ENCODE measurements around the gene NPAS2. TPM values are rescaled to one million over a fixed set of nuclear protein-coding genes. Genes with fewer than 3 reads are reported as not detected.

Gene NPAS2
- polyA plus RNA-seq, 1 donor (not counting 4 experiments of a cell fraction or from before 2014, with no cell fraction given): 17.7 TPM

DNA sequence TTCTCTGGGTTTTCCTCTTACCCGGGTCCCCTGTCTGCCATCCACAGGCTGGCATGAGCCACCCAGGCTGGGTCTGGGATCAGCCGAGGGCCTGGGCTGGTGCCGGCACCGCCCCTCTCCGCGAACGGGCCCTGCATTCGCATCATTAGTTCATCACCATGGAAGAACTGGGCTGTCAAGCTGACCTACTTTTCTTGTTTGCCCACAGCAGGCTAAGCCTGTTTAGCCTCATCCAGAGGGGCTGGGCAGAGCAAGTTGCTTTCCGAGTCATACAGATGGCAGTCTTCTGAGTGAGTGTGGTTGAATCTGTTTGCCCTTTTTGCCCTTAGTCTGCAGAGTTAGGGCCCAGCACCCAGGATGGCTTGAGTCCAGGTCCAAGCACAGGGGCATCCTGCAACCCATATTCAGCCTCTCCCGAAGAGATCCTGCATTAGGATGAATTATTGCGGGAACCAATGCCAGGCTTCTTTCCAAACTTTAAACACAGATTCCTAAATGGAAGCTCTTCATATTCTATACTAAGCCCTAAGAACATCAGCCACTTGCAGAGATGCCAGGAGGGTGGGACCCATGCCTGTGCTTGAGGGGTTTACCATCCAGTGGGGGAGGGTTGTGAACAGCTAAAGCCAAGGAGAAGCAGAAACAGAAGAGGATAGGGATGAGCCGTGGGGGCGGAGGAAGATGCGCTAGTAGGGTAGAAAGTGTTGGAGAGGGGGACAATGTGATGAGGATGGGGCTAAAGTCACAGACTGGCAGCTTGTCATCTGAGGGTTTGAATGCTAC is 68.0 kb downstream of the NPAS2 start:
- Histone ChIP-seq H3K36me3 (ENCODE audit: control insufficient read depth in 2 of 2, extremely low read depth in 1 of 2, insufficient read depth in 2 of 2, low read length in 2 of 2) (peaks cover 0 to 8% of the 10 kb centered on the region in 2 experiments), H3K27me3 (ENCODE audit: control insufficient read depth, extremely low read depth, insufficient read depth, low read length) (no peaks in the 10 kb centered on the region), H2AFZ (ENCODE audit: control insufficient read depth, low read length) (no peak overlapping the region), H3K4me3 (ENCODE audit: control insufficient read depth in 2 of 3, extremely low read depth in 1 of 3, insufficient read depth in 2 of 3, low read depth in 1 of 3, low read length in 3 of 3) (no peak overlapping the region), H3K9me3 (ENCODE audit: control insufficient read depth, low read depth, low read length) (no peaks in the 10 kb centered on the region), H3K27ac (ENCODE audit: control insufficient read depth, insufficient read depth, low read length) (no peak overlapping the region), H3K4me2 (ENCODE audit: control insufficient read depth, extremely low read depth, insufficient read depth, low read depth, low read length) (no peak overlapping the region), H3K9ac (ENCODE audit: control insufficient read depth, extremely low read depth, insufficient read depth, low read length) (no peak overlapping the region), H3K79me2 (ENCODE audit: control insufficient read depth, insufficient read depth, low read length) (no peaks in the 10 kb centered on the region), H3K9me1 (ENCODE audit: control insufficient read depth, extremely low read depth, insufficient read depth, low read length) (peaks cover 2% of the 10 kb centered on the region), H3K4me1 (ENCODE audit: control insufficient read depth, extremely low read depth, insufficient read depth, low read length) (peaks cover 25% of the 10 kb centered on the region), H4K20me1 (ENCODE audit: control insufficient read depth, extremely low read depth, insufficient read depth, low read length) (peaks cover 12% of the 10 kb centered on the region)
- DNase-seq (ENCODE audit: low read depth, low spot score) (no peak), FAIRE-seq (no peak)
- dilution Hi-C loops (cut with MboI; ENCODE audit: extremely low pct_ligation_motif_present, low sequenced_read_pairs): no loop called here
- TF ChIP-seq, protein P1, sequence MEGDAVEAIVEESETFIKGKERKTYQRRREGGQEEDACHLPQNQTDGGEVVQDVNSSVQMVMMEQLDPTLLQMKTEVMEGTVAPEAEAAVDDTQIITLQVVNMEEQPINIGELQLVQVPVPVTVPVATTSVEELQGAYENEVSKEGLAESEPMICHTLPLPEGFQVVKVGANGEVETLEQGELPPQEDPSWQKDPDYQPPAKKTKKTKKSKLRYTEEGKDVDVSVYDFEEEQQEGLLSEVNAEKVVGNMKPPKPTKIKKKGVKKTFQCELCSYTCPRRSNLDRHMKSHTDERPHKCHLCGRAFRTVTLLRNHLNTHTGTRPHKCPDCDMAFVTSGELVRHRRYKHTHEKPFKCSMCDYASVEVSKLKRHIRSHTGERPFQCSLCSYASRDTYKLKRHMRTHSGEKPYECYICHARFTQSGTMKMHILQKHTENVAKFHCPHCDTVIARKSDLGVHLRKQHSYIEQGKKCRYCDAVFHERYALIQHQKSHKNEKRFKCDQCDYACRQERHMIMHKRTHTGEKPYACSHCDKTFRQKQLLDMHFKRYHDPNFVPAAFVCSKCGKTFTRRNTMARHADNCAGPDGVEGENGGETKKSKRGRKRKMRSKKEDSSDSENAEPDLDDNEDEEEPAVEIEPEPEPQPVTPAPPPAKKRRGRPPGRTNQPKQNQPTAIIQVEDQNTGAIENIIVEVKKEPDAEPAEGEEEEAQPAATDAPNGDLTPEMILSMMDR (optimal IDR thresholded peaks at IDR 0.05 in 1 of 3, IDR thresholded peaks at IDR 0.05 in 1 of 3, conservative IDR thresholded peaks at IDR 0.05 in 1 of 3; ENCODE audit: extremely low read depth in 1 of 3, insufficient read depth in 2 of 3, low read length in 3 of 3): no peak
- TF ChIP-seq EZH2 (IDR thresholded peaks at IDR 0.05; ENCODE audit: low read length): no peak

DNA sequence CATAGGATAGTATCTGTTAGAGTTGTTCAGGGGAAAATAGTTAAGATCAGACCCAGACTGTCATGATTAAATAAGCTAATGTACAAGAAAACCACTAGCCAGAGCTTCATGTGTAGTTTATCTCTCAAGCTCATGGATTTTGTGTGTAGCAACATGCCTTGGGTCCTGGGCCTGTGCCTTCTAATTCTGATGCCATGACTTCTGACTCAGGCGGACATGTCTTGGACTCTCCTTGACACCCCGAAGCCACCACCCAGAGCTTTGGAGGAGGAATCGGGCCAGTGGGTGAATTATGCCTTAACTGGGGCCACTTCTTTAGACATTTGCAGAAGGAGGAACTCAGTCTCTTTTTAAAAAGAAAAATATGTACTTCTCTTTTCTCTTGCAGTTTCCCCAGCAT is 68.7 kb downstream of the NPAS2 start:
- no peaks in the 10 kb centered on the region for H3K27me3 ChIP-seq (ENCODE audit: control insufficient read depth, extremely low read depth, insufficient read depth, low read length)
- no peak overlapping the region for H3K27ac ChIP-seq (ENCODE audit: control insufficient read depth, insufficient read depth, low read length)
- no peak overlapping the region for H2AFZ ChIP-seq (ENCODE audit: control insufficient read depth, low read length)
- dilution Hi-C loops (cut with MboI; ENCODE audit: extremely low pct_ligation_motif_present, low sequenced_read_pairs): no loop called here
- TF ChIP-seq, protein P1 (optimal IDR thresholded peaks at IDR 0.05 in 1 of 3, IDR thresholded peaks at IDR 0.05 in 1 of 3, conservative IDR thresholded peaks at IDR 0.05 in 1 of 3; ENCODE audit: extremely low read depth in 1 of 3, insufficient read depth in 2 of 3, low read length in 3 of 3): no peak
- TF ChIP-seq EZH2 (IDR thresholded peaks at IDR 0.05; ENCODE audit: low read length): no peak
- FAIRE-seq (no peak), DNase-seq (ENCODE audit: low read depth, low spot score) (no peak)
- H3K4me3 ChIP-seq (ENCODE audit: control insufficient read depth in 2 of 3, extremely low read depth in 1 of 3, insufficient read depth in 2 of 3, low read depth in 1 of 3, low read length in 3 of 3): no peak overlapping the region
- no peak overlapping the region for H3K4me2 ChIP-seq (ENCODE audit: control insufficient read depth, extremely low read depth, insufficient read depth, low read depth, low read length)
- H3K4me1 ChIP-seq (ENCODE audit: control insufficient read depth, extremely low read depth, insufficient read depth, low read length): peaks cover 18% of the 10 kb centered on the region
- H3K9ac ChIP-seq (ENCODE audit: control insufficient read depth, extremely low read depth, insufficient read depth, low read length): no peak overlapping the region
- H3K79me2 ChIP-seq (ENCODE audit: control insufficient read depth, insufficient read depth, low read length): no peaks in the 10 kb centered on the region
- H3K9me1 ChIP-seq (ENCODE audit: control insufficient read depth, extremely low read depth, insufficient read depth, low read length): peaks cover 2% of the 10 kb centered on the region
- peaks cover 0 to 8% of the 10 kb centered on the region in 2 experiments for H3K36me3 ChIP-seq (ENCODE audit: control insufficient read depth in 2 of 2, extremely low read depth in 1 of 2, insufficient read depth in 2 of 2, low read length in 2 of 2)
- H3K9me3 ChIP-seq (ENCODE audit: control insufficient read depth, low read depth, low read length): no peaks in the 10 kb centered on the region
- peaks cover 6% of the 10 kb centered on the region for H4K20me1 ChIP-seq (ENCODE audit: control insufficient read depth, extremely low read depth, insufficient read depth, low read length)

Measured in keratinocyte (primary cell).